GM21390 (cell line): Measurements from ENCODE around the gene PRKAR2A.
A peak's percentile ranks its signal among the peaks of the same experiment; 100 is the strongest.
"Not testable (repeated sequence)": the region's sequence is repeated elsewhere in the genome, so short reads cannot be mapped to it uniquely, and the experiment has no call there.

Experiments used
- ATAC-seq: cut with Tn5 transposase; IDR thresholded peaks from one replicate; pipeline ENCODE4 v1.9.1; 2021; ENCODE audit not compliant: unreplicated experiment

Gene PRKAR2A

GRCh38 chr3:48734541-48734940, 113.1 kb downstream of the PRKAR2A start:
- not testable (repeated sequence) for ATAC-seq

- not testable (repeated sequence) for ATAC-seq
Observed at GRCh38 chr3:48733752-48734518, 113.7 kb downstream of the PRKAR2A start.

GRCh38 chr3:48727511-48727910, 120.2 kb downstream of the PRKAR2A start:
- no peak for ATAC-seq

DNA sequence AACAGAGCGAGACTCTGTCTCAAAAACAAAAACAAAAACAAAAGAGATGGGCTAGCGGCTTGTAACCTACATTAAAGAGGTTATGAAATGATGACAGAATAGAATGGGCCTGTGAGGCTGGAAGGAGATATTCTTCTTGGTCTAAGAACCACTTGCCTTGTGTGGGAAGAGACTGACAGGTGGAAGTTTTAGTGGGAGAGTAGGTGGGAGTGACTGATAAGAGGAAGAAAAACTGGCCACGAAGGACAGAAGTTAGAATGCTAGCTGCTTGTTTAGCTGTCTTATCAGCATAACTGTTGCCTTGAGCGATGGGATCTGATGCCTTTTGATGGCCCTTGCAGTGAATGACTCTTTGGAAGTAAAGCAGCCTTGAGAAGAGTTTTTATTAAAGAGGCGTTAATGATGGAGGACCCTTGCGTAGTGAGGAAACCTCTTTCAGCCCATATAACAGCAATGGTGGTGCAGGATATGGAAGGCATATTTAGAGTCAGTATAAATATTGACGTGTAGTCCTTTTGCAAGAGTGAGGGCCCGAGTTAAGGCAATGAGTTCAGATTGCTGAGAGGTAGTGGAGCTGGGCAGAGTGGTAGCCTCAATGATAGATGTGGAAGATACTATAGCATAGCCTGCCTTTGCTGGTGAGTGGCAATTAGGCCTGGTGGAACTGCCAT, 122.4 kb downstream of the PRKAR2A start:
- not testable (repeated sequence) for ATAC-seq

GRCh38 chr3:48723725-48724124, 123.9 kb downstream of the PRKAR2A start:
- ATAC-seq: no peak

GRCh38 chr3:48723293-48723692, 124.4 kb downstream of the PRKAR2A start:
- ATAC-seq: not testable (repeated sequence)

DNA sequence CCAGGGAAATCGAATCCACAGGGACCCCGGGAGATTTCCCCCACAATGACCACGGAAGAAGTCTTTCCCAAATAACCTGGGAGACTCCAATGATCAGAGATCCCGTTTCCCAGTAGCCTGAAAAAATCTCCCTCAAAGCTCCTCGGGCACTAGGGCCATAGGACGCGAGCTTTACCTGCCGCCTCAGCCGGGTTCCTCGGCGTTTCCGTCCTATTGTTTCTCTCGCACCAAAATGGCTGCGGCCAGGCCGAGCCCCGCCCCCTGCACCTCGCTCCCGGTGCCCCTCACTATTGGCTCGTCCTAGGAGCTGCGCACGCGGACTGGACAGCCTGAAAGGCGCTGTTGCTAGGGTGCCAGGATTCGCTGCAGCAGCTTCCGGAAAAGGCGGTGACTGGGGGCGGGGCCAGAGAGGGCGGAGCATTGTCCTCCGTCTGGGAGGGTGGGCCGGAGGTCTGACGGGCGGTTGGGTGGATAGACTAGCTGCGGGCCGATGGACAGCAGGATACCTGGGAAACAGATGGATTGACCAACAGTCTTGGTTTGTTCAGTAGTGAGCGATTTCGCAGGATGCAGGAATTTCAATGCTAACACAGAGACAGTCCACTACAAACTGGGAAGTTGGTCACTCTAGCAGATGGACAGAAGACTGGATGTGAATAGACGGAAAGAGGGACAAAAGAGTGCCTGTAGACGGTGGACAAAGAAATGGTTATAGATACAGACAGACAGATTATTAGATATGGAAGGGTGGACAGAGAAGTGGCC, 130.5 kb downstream of the PRKAR2A start, which contains the start of gene IP6K2:
IP6K2 (minus strand) TSS at position 240 of the 765 bp plus-strand sequence. CDS start 21,930 bp downstream, outside the sequence.
- ATAC-seq: peak; percentile 94

GRCh38 chr3:48716508-48716981, 131.1 kb downstream of the PRKAR2A start:
- no peak for ATAC-seq

- ATAC-seq: no peak
Observed at GRCh38 chr3:48715174-48715800, 132.4 kb downstream of the PRKAR2A start.

GRCh38 chr3:48711727-48712126, 135.9 kb downstream of the PRKAR2A start:
- no peak for ATAC-seq

DNA sequence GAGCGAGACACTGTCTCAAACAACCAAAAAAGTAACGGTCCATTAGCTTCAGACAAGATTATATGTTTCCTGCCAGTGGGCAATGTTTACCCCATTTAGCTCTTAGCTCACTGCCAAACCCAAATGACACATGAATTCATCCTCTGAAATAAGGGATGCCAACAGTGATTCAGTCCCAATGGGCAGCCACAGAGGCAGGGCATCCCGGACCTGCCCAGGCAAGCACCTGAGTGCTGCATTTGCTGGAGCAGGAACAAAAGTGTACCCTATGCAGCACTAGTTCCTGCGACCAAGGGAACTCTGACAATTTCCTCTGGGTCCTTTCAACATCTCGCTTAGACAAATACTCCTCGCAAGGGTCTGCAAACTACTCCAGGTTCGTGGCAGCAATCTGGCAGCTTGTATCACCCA, 138.6 kb downstream of the PRKAR2A start:
- ATAC-seq: no peak

- no peak for ATAC-seq
Observed at GRCh38 chr3:48708481-48708889, 139.2 kb downstream of the PRKAR2A start.

- no peak for ATAC-seq
Observed at GRCh38 chr3:48707157-48707556, 140.5 kb downstream of the PRKAR2A start.

GRCh38 chr3:48702320-48702920, 145.3 kb downstream of the PRKAR2A start:
- no peak for ATAC-seq

DNA sequence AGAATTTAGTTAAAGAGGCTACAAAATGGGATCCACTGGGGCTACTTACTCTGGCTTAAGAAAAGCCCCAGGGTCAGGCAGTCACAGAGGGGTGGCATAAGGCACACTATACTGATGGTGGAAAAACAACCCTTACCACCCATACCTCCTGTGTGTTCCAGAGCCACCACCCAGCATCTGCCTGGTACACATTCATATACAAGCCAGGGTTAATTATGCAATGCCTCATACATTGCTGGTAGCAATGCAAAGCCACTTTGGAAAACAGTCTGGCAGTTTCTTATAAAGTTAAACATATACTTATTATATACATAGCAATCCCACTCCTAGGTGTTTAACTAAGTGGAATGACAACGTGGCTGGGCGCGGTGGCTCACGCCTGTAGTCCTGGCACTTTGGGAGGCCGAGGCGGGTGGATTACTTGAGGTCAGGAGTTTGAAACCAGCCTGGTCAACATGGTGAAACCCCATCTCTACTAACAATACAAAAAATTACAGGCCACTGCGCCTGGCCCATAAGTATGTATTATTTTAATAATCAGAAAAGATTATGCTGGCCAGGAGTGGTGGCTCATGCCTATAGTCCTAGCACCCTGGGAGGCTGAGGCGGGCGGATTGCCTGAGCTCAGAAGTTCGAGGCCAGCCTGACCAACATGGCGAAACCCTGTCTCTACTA, 146.8 kb downstream of the PRKAR2A start:
- ATAC-seq: no peak

- ATAC-seq: no peak
Observed at GRCh38 chr3:48698891-48699290, 148.8 kb downstream of the PRKAR2A start.

DNA sequence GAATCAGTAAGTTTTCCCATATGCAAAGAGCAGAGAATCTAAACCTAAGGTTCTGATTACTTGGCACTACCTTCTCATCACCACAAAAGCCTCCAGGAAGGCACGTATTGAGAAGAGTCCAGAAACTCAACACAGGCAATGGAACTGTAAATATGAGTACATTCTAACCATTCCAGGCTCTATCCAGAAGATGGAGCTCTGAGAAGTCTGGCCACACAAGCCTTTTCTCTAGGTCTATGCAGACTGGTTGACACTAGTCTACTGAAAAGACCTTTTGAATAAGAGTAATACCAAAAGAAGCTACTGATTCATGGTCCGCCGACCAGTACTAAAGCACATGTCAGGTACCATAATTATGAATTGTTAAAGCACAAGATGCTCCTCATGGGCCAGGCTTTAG, 149.7 kb downstream of the PRKAR2A start:
- ATAC-seq: no peak

GRCh38 chr3:48696601-48697000, 151.1 kb downstream of the PRKAR2A start:
- no peak for ATAC-seq
